Natural killer cell treated with Interleukin-12 subunit alpha and Interleukin-12 subunit beta and Interleukin-15 and Interleukin-18, amount 100 ng/mL, for 72 hours (primary cell): ENCODE results near the gene TP53RK. TPM values are rescaled to one million over a fixed set of nuclear protein-coding genes. Genes with fewer than 3 reads are reported as not detected.

ENCODE experiments used
- ATAC-seq, 2 donors: fragments of 150-1000 bp; cut with Tn5 transposase in 1 of 2; sonication (Bioruptor Pico), chemical (Tn5 transposase) in 1 of 2; 2 replicates each; pipeline ENCODE4 v1.10.0; 2021
- DNase-seq: peaks from one replicate; pipeline ENCODE4 v3.0.0; 2022; ENCODE audit warnings: low spot score
- H3K27ac Mint-ChIP-seq, 2 donors: 1 replicate in 1 of 2; 2 replicates in 1 of 2; pipeline ENCODE4 v1.8.0; 2022; ENCODE audit warnings: mixed read lengths in 2 of 2, mild to moderate bottlenecking in 1 of 2, moderate library complexity in 1 of 2
- H3K27me3 Mint-ChIP-seq, 2 donors: 1 replicate in 1 of 2; 2 replicates in 1 of 2; pipeline ENCODE4 v1.8.0; 2022; ENCODE audit warnings: mixed read lengths in 2 of 2
- H3K36me3 Mint-ChIP-seq: one replicate; pipeline ENCODE4 v1.8.0; 2022; ENCODE audit warnings: mixed read lengths
- H3K4me1 Mint-ChIP-seq, 2 donors: 1 replicate in 1 of 2; 2 replicates in 1 of 2; pipeline ENCODE4 v1.8.0; 2022; ENCODE audit warnings: low read depth in 2 of 2, mixed read lengths in 2 of 2, mild to moderate bottlenecking in 1 of 2
- H3K4me3 Mint-ChIP-seq: one replicate; pipeline ENCODE4 v1.8.0; 2022; ENCODE audit warnings: mixed read lengths
- H3K9me3 Mint-ChIP-seq: 2 replicates; pipeline ENCODE4 v1.8.0; 2022; ENCODE audit warnings: mixed read lengths
- total RNA-seq, 2 donors: library from RNA; stranded (reverse); gene quantifications; one replicate each; pipeline ENCODE4 v1.2.3, GENCODE V29; 2022

TP53RK gene
- total RNA-seq, 2 donors from 2014 or later: 14.1 to 16.8 TPM

GRCh38 chr20:46640536-46641311 is 48.5 kb downstream of the TP53RK start:
- H3K4me3 Mint-ChIP-seq: no peak overlapping the region
- no peaks in the 10 kb centered on the region for H3K4me1 Mint-ChIP-seq
- no peaks in the 10 kb centered on the region for H3K9me3 Mint-ChIP-seq
- no peak overlapping the region for H3K27ac Mint-ChIP-seq
- no peak for DNase-seq
- no peak for ATAC-seq
- no peaks in the 10 kb centered on the region for H3K36me3 Mint-ChIP-seq
- peaks cover 0 to 5% of the 10 kb centered on the region in 2 donors for H3K27me3 Mint-ChIP-seq

DNA sequence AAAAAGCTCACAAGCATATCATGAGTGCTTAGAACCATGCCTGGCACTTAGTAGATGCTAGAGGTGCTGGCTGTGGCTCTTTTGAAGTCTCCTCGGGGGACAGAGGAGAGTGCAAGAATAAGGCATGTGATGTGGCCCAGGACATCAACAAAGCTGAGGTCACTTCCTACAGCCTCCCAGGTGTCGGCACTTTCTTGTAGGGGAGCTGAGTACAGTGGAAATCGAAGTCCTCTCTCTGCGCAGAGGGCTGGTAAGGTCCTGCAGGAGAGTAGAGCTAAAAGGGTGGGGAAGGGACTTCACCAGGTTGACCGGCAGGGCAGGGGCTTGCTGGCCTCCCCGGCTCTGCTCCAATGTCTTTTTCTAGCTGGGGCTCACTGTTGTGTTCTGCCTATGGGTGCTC is 49.2 kb downstream of the TP53RK start:
- Mint-ChIP-seq H3K9me3 (no peaks in the 10 kb centered on the region), H3K4me3 (no peak overlapping the region), H3K36me3 (no peaks in the 10 kb centered on the region), H3K27me3 (peaks cover 0 to 7% of the 10 kb centered on the region in 2 donors), H3K27ac (no peak overlapping the region), H3K4me1 (no peaks in the 10 kb centered on the region)
- DNase-seq (no peak), ATAC-seq (no peak)

DNA sequence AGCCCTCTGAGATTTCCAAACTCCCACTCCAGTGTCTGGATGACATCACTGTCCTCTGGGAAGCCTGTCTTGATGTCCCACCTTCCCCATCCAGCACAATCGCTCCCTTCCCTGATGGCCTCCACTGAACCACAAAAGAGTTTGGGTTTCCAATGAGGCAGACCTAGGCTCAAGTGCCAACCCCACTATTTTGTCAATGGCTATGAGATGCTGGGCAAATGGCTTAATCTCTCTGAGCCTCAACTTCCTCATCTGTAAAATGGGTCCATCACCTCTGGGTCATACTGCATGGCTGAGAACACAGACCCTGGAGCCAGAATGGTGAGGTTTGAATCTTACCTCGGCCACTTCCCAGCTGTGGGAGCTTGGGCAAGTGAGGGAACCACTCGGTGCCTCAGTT is 49.7 kb downstream of the TP53RK start:
- peaks cover 0 to 9% of the 10 kb centered on the region in 2 donors for H3K27me3 Mint-ChIP-seq
- H3K4me3 Mint-ChIP-seq: no peak overlapping the region
- H3K9me3 Mint-ChIP-seq: no peaks in the 10 kb centered on the region

DNA sequence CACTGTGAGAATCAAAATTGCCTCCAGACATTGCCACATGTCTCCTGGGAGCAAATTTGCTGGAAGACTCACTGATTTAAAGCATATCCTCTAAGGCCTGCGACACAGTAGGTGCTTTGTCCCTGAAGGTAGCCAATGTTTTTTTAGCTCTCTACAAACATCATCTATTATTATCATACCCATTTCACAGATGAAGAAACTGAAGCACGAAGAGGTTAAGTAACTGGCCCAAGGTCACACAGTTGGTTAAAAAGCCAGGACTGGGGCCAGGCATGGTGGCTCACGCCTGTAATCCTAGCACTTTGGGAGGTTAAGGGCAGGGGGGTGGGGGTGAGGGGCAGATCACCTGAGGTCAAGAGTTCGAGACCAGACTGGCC is 50.4 kb downstream of the TP53RK start:
- peaks cover 0 to 9% of the 10 kb centered on the region in 2 donors for H3K27me3 Mint-ChIP-seq
- no peak overlapping the region for H3K27ac Mint-ChIP-seq
- no peak for ATAC-seq
- H3K4me3 Mint-ChIP-seq: no peak overlapping the region
- no peaks in the 10 kb centered on the region for H3K4me1 Mint-ChIP-seq
- no peak for DNase-seq
- no peaks in the 10 kb centered on the region for H3K9me3 Mint-ChIP-seq
- no peaks in the 10 kb centered on the region for H3K36me3 Mint-ChIP-seq

More for the DNA sequence above, 49.7 kb downstream of the TP53RK start:
- ATAC-seq (no peak), DNase-seq (no peak)
- no peaks in the 10 kb centered on the region for H3K4me1 Mint-ChIP-seq
- H3K27ac Mint-ChIP-seq: no peak overlapping the region
- no peaks in the 10 kb centered on the region for H3K36me3 Mint-ChIP-seq

DNA sequence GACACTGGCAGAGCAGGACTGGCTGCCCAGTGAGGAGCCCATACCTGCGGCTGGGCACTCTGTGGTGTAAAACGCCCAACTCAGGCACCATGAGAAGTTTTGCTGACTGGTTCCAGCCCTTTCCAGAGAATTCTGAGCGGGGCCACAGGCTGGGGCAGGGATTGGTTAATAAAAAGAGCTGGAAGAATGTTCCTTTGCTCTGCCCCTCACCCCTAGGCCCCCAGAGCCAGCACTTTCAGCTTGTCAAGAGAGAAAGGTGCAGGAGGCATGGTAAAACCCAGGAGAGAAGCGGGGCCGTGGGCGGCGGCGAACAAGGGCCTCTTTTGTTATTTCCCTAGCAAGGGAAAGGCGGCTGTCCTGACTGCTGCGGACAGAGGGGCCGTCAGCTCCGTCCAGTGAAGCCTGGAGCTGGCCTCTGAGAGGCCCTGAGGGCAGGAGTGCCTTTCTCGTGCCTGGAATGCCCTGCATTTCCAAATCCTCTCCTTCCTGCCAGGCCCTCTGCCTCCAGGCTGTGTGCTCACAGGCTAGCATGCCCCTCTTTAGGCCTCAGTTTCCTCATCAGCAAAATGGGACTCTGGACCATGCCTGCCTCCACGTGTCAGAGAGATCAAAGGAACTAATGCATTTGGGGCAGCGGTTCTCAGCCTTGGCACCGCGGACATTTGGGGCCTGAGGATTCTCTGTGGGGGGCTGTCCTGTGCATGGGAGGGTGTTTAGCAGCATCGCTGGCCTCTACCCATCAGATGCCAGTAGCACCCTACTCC is 50.9 kb downstream of the TP53RK start:
- Mint-ChIP-seq H3K4me1 (no peaks in the 10 kb centered on the region), H3K9me3 (no peaks in the 10 kb centered on the region), H3K27me3 (peaks cover 0 to 9% of the 10 kb centered on the region in 2 donors), H3K36me3 (no peaks in the 10 kb centered on the region), H3K27ac (no peak overlapping the region), H3K4me3 (no peak overlapping the region)
- no peak for DNase-seq
- no peak for ATAC-seq

DNA sequence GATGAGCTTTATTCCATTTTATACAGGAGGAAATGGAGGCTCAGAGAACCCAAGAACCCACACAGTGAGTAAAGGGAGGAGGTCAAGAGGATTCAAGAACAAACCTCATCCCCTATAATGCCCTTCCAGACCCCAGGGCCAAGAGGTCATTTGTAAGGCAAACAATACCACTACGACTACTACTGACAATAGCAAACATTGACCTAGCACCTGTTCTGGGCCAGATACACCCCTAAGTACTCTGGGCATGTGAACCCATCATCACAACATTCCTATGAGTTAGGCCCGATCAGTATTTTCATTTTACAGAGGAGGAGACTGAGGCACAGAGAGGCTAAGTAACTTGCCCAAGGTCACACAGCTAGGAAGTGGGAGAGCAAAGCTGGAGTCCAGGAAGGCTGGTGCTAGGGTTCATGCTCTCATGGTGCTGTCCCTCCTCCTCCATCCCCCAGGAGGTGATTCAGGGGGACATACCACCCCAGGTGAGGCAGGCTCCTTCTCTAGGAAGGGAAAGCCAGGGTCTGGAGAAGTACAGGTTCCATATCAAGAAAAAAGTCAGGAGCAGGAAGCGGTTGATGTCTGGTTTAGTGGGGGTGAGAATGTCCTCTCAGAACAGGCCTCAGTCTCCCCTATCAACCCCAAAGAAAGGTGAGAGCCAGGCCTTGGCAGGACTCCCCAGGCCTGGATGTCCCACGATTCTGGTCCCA is 51.7 kb downstream of the TP53RK start:
- Mint-ChIP-seq H3K27ac (no peak overlapping the region), H3K4me1 (no peaks in the 10 kb centered on the region), H3K27me3 (peaks cover 0 to 9% of the 10 kb centered on the region in 2 donors), H3K36me3 (no peaks in the 10 kb centered on the region), H3K9me3 (no peaks in the 10 kb centered on the region), H3K4me3 (no peak overlapping the region)
- no peak for DNase-seq
- ATAC-seq: no peak

DNA sequence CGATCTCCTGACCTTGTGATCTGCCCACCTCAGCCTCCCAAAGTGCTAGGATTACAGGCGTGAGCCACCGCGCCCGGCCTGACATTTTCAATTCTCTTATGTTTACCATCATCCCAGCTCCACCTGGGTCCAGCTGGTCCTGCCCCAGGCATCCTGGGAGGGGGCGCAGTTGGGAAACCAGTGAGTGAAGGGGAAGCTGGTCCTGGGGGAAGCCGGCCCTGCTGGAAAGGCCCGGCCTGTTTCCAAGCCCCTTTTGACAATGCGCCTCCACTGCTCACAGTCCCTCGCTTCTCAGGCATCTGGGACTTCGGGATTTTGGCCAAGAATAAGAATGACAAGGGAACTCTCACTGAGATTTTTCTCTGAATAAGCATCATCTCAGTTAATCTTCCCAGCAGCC is 52.2 kb downstream of the TP53RK start:
- Mint-ChIP-seq H3K9me3 (no peaks in the 10 kb centered on the region), H3K4me3 (no peak overlapping the region), H3K4me1 (no peaks in the 10 kb centered on the region), H3K36me3 (no peaks in the 10 kb centered on the region), H3K27ac (no peak overlapping the region), H3K27me3 (peaks cover 0 to 7% of the 10 kb centered on the region in 2 donors)
- ATAC-seq (no peak), DNase-seq (no peak)

- Mint-ChIP-seq H3K4me1 (peaks cover under 1% of the 10 kb centered on the region in 2 donors), H3K27me3 (peaks cover 0 to 7% of the 10 kb centered on the region in 2 donors), H3K36me3 (no peaks in the 10 kb centered on the region), H3K9me3 (no peaks in the 10 kb centered on the region), H3K27ac (no peak overlapping the region), H3K4me3 (no peak overlapping the region)
- no peak for ATAC-seq
- DNase-seq: no peak
These were observed 52.7 kb downstream of the TP53RK start for GRCh38 chr20:46636514-46636913.

DNA sequence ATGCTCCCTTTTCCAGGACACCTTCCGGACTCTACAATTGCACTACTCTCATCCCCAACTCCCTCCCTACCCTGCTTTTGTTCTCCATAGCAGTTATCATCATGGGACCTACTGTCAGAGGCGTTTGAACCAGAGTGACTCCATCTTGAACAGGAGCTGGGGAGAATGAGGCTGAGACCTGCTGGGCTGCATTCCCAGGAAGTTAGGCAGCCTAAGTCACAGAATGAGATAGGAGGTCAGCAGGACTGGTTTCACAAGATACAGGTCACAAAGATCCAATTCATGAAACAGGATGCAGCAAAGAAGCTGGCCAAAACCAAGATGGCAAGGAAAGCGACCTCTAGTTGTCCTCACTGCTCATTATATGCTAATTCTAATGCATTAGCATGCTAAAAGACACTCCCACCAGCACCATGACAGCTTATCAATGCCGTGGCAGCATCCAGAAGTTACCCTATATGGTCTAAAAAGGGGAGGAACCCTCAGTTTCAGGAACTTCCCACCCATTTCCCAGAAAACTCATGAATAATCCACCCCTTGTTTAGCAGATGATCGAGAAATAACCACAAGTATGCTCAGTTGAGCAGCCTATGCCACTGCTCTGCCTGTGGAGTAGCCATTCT is 53.6 kb downstream of the TP53RK start:
- no peak overlapping the region for H3K4me3 Mint-ChIP-seq
- H3K27ac Mint-ChIP-seq: no peak overlapping the region
- peaks cover 5 to 6% of the 10 kb centered on the region in 2 donors for H3K4me1 Mint-ChIP-seq
- H3K36me3 Mint-ChIP-seq: no peaks in the 10 kb centered on the region
- H3K27me3 Mint-ChIP-seq: peaks cover 2 to 7% of the 10 kb centered on the region in 2 donors
- DNase-seq (no peak), ATAC-seq (no peak)
- H3K9me3 Mint-ChIP-seq: no peaks in the 10 kb centered on the region

GRCh38 chr20:46634528-46634927 is 54.7 kb downstream of the TP53RK start:
- DNase-seq (no peak), ATAC-seq (no peak)
- H3K4me3 Mint-ChIP-seq: no peak overlapping the region
- peaks cover 5 to 9% of the 10 kb centered on the region in 2 donors for H3K4me1 Mint-ChIP-seq
- H3K27ac Mint-ChIP-seq: no peak overlapping the region
- no peaks in the 10 kb centered on the region for H3K9me3 Mint-ChIP-seq
- peaks cover 4% of the 10 kb centered on the region for H3K36me3 Mint-ChIP-seq
- H3K27me3 Mint-ChIP-seq: peaks cover 11 to 12% of the 10 kb centered on the region in 2 donors

Other genes with a start within 250 kb of the TP53RK start
- under 1 TPM; 0.70 to 0.78 TPM for gene ZNF334, start 175.9 kb downstream of the TP53RK start, total RNA-seq
- under 1 TPM in 1 of 2 donors, not detected in 1; 0.31 TPM for gene OCSTAMP, start 138.8 kb downstream of the TP53RK start, total RNA-seq
- under 1 TPM; 0.47 to 0.55 TPM for gene SLC13A3, start 38.0 kb downstream of the TP53RK start, total RNA-seq
- gene SLC2A10, start 20.2 kb upstream of the TP53RK start, total RNA-seq: 1 to 10 TPM in 1 of 2 donors, under 1 TPM in 1; 0.64 to 1.5 TPM
- gene EYA2, start 205.4 kb upstream of the TP53RK start, total RNA-seq: under 1 TPM in 1 of 2 donors, not detected in 1; 0.17 TPM